NCI-H524 treated with DMSO at 0.1 percent for 48 hours (cell line): ENCODE measurements around the gene ADCY10.

Experiments used
- DNase-seq: peaks from one replicate; lab custom pipeline; 2025; lab: John Stamatoyannopoulos, UW

Gene ADCY10

GRCh38 chr1:167781558-167781957 is 132.4 kb downstream of the ADCY10 start:
- no peak for DNase-seq

- DNase-seq, result no peak
These were observed 136.7 kb downstream of the ADCY10 start for GRCh38 chr1:167777269-167777650.

GRCh38 chr1:167776616-167777268 is 137.2 kb downstream of the ADCY10 start:
- DNase-seq, result no peak

GRCh38 chr1:167776151-167776550 is 137.8 kb downstream of the ADCY10 start:
- DNase-seq, result no peak

- no peak for DNase-seq
These were observed 138.8 kb downstream of the ADCY10 start for GRCh38 chr1:167775178-167775577.

GRCh38 chr1:167774710-167775109 is 139.2 kb downstream of the ADCY10 start:
- no peak for DNase-seq

GRCh38 chr1:167773516-167773915 is 140.4 kb downstream of the ADCY10 start:
- DNase-seq, result no peak

GRCh38 chr1:167772436-167772835 is 141.5 kb downstream of the ADCY10 start:
- no peak for DNase-seq

- no peak for DNase-seq
These were observed 143.8 kb downstream of the ADCY10 start for GRCh38 chr1:167770127-167770526.

GRCh38 chr1:167767761-167768160 is 146.2 kb downstream of the ADCY10 start:
- no peak for DNase-seq

- no peak for DNase-seq
These were observed 147.4 kb downstream of the ADCY10 start for GRCh38 chr1:167766538-167766937.

GRCh38 chr1:167765496-167765895 is 148.4 kb downstream of the ADCY10 start:
- no peak for DNase-seq

- no peak for DNase-seq
These were observed 149.2 kb downstream of the ADCY10 start for GRCh38 chr1:167764458-167765330.

- DNase-seq, result no peak
These were observed 150.3 kb downstream of the ADCY10 start for GRCh38 chr1:167763525-167764220.

- no peak for DNase-seq
These were observed 151.7 kb downstream of the ADCY10 start for GRCh38 chr1:167762061-167762746.

- no peak for DNase-seq
These were observed 152.5 kb downstream of the ADCY10 start for GRCh38 chr1:167761400-167761799.
